PFSK-1 (cell line): Measurements from ENCODE around the gene ESRRG.

Experiments
- FOXP2 ChIP-seq: optimal IDR thresholded peaks from 2 replicates; pipeline ENCODE3; 2011; ENCODE audit warnings: borderline replicate concordance, control low read depth, inconsistent platforms; ENCODE audit not compliant: insufficient read depth; ENCODE audit errors: extremely low read length, extremely low read depth
- POLR2AphosphoS5 ChIP-seq: IDR thresholded peaks from 2 replicates; pipeline ENCODE4 v1.6.1; 2012; ENCODE audit warnings: low read depth, mild to moderate bottlenecking, control low read depth, low read length, moderate library complexity
- TAF1 ChIP-seq: IDR thresholded peaks from 2 replicates; pipeline ENCODE4 v1.6.1; 2012; ENCODE audit warnings: low read length, control low read depth, borderline replicate concordance; ENCODE audit not compliant: insufficient read depth
- TF ChIP-seq, protein P1 (sequence below), 2 experiments: IDR thresholded peaks; 2 replicates each; pipeline versions ENCODE4 v1.6.1 to v1.8.0; 2011 to 2012; ENCODE audit warnings: low read depth in 2 of 2, low read length in 2 of 2, control low read depth in 1 of 2, inconsistent platforms in 1 of 2, mild to moderate bottlenecking in 1 of 2, moderate library complexity in 1 of 2; ENCODE audit not compliant: insufficient read depth in 1 of 2

- TF ChIP-seq TAF1 = no peak
- TF ChIP-seq POLR2AphosphoS5 = no peak
- TF ChIP-seq, protein P1, sequence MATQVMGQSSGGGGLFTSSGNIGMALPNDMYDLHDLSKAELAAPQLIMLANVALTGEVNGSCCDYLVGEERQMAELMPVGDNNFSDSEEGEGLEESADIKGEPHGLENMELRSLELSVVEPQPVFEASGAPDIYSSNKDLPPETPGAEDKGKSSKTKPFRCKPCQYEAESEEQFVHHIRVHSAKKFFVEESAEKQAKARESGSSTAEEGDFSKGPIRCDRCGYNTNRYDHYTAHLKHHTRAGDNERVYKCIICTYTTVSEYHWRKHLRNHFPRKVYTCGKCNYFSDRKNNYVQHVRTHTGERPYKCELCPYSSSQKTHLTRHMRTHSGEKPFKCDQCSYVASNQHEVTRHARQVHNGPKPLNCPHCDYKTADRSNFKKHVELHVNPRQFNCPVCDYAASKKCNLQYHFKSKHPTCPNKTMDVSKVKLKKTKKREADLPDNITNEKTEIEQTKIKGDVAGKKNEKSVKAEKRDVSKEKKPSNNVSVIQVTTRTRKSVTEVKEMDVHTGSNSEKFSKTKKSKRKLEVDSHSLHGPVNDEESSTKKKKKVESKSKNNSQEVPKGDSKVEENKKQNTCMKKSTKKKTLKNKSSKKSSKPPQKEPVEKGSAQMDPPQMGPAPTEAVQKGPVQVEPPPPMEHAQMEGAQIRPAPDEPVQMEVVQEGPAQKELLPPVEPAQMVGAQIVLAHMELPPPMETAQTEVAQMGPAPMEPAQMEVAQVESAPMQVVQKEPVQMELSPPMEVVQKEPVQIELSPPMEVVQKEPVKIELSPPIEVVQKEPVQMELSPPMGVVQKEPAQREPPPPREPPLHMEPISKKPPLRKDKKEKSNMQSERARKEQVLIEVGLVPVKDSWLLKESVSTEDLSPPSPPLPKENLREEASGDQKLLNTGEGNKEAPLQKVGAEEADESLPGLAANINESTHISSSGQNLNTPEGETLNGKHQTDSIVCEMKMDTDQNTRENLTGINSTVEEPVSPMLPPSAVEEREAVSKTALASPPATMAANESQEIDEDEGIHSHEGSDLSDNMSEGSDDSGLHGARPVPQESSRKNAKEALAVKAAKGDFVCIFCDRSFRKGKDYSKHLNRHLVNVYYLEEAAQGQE (IDR thresholded peaks at IDR 0.05; ENCODE audit: insufficient read depth in 1 of 2, low read depth in 2 of 2, low read length in 2 of 2) = no peak
- TF ChIP-seq FOXP2 = no peak
Measured at GRCh38 chr1:216532251-216532798, 190.9 kb downstream of the ESRRG start.
